Stimulated activated CD8-positive, alpha-beta memory T cell treated with anti-CD3 and anti-CD28 coated beads, Interleukin-12 subunit alpha, Interleukin-12 subunit beta, amount 100 ng/mL, for 24 hours (primary cell): Measurements from ENCODE around the gene TPGS1.

Experiments
- DNase-seq: peaks from one replicate; pipeline ENCODE4 v3.0.0-alpha.2; 2020; ENCODE audit errors: extremely low read depth

Gene TPGS1

GRCh38 chr19:518598-519231 lies 11.4 kb downstream of the TPGS1 start:
- no peak for DNase-seq

DNA sequence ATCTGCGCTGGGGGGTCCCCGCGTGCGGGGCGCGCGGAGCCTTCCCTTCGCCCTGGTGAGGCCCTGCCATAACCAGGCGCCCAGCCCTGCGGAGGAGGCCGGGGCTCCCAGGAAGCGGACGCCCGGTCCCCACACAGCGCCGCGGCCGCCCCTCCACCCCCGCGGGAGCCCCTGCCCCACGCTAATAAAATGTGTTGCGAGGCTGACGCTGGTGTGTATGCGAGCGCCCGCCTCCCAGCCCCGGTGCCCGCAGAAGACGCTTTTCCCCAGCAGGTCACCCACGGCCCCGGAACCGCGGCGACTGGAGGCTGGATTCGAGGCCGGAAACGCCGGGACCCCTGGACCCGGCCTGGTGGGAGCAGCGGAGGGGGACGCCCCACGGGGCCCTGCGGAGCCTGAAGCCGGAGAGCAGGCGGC lies 12.2 kb downstream of the TPGS1 start:
- DNase-seq = no peak

- DNase-seq = no peak
Observed at GRCh38 chr19:522726-523125, 15.4 kb downstream of the TPGS1 start.

DNA sequence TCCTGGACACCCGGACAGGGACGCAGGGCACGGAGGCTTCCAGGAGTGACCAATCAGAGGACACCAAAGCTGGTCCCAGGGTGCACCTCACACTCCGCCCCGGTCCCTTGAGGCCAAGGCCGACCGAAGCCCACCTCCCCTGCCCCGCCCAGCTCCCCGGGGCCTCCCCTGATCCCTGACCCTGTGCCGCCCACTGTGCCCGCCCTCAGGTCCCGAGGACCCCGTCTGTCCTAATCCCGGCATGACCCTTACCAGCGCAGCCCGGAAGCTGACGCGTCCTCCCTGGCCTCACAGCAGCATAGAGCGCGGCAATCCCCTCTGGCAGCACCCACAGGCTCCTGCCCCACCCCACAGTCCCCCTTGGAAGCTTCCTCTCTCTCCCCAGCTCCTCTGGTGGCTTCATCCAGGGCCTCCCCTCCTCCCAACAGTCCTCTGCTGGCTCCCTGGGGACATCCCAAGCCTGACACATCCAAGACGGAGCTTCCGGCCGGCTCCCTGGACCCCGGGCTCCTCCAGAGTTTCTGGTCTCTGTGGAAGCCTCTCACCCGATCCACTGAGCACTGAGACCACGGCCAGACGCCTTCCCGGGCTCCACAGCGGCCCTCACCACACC lies 16.9 kb downstream of the TPGS1 start:
- DNase-seq = no peak

DNA sequence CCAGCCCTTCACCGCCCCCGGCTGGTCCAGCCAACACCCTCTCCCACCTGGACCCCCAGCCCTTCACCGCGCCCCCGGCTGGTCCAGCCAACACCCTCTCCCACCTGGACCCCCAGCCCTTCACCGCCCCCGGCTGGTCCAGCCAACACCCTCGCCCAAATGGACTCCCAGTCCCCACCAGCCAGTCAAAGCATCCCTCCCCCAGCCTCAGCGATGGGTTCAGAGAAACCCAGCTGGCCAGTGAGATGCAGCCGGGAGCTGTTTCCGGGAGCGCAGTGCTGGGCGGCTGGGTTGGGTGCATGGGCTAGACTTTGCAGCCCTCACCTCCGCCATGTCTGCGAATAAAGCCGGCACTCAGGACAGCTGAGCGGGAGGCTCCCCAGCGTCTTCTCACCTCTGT lies 17.7 kb downstream of the TPGS1 start:
- DNase-seq = no peak

DNA sequence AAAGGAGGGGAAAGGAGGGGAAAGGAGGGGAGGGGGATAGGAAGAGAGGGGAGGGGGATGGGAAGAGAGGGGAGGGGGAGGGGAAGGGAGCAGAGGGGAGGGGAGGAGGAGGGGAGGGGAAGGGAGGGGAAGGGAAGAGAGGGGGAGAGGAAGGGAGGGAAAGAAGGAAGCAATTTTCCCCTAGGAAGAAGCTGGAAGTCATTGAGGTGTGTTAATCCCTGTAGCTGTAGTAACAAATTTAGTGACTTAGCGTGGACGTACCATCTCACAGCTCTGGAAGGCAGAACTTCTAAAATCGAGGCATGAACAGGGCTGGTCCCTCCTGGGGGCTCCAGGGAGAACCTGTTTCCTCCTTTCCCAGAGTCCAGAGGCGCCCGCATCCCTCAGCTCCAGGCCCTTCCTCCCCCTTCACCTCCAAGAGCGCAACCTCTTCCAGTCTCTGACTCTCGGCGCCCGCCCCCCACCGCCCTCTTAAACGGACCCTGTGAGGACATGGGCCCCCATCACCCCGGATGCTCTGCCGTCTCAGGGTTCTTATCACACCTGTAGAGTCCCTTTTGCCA lies 18.6 kb downstream of the TPGS1 start:
- no peak for DNase-seq

GRCh38 chr19:530134-531008 lies 23.1 kb downstream of the TPGS1 start:
- DNase-seq = no peak

DNA sequence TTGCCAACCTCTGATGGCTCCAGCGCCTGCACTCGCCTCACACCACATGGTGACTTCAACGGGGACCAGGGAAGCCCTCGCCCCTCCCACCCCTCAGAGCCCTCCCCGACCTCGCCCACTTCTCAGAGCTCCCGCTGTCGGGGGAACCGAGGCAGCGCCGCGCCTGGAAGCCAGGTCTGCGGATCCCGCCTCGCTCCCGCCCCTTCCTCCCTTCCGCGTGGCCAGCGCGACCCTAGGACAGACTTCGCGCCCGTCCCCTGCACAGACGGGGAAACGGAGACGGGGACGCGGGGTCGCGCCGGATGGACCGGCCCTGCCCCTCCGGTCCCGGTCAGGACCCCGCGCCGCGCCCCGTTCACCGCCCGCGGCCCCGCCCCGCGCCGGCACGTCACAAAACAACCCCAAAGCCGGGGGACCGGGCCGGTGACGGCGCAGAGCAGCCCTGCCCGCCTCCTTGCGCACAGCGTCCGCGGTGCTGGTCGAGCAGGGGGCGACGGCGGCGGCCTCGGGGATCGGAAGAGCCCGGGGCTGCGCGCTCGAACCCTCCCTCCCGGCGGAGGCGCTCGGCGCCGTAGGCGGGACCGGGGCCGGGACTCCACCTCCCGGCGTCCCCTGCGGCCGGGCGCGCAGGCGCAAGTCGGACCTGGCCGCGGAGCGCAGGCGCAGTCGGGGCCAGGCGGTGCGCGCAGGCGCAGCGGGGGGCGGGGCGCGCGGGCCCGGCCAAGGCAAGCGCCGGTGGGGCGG lies 23.9 kb downstream of the TPGS1 start:
- DNase-seq = peak; percentile 62

- DNase-seq = no peak
Observed at GRCh38 chr19:531753-532560, 24.7 kb downstream of the TPGS1 start, which contains the start of gene CDC34. TSS of gene CDC34 (plus strand) at chr19:531760. CDS start at chr19:531932, 172 bp downstream.

GRCh38 chr19:532561-533363 lies 25.5 kb downstream of the TPGS1 start:
- no peak for DNase-seq

DNA sequence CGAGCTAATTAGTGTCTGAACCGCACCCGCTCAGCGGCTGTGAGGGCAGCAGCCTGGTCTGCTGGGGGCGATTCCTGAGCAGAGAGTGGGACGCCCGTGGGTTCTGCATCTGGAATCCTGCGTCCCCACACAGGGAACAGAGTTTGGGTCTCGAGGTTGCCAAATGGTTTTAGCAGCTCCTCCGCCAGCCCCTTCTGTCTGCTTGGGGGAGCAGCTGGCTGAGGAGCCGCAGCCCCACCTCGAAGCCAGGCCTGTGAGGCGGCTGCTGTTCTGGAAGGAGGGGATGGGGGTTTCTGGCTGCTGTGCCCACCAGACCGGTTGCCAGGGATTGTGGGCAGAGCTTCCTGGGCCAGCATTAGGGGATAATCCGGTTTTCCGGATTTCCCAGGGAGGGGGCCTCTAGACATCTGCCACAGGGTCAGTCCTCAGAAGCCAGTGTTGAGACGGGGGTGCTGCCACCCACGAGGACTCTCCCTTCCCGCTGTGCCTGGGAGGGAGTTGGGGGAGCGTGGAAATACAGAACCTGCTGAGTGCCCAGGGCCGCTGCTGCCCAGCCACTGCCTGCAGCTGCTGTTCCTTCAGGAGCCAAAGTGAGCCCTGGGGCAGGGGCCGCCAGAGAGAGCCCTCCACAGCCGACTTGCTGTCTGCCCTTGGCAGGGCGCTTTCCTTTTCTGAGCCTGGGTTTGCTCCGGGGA lies 26.2 kb downstream of the TPGS1 start:
- no peak for DNase-seq

- DNase-seq = no peak
Observed at GRCh38 chr19:534088-534487, 26.8 kb downstream of the TPGS1 start.

GRCh38 chr19:535017-535835 lies 27.9 kb downstream of the TPGS1 start:
- DNase-seq = no peak

DNA sequence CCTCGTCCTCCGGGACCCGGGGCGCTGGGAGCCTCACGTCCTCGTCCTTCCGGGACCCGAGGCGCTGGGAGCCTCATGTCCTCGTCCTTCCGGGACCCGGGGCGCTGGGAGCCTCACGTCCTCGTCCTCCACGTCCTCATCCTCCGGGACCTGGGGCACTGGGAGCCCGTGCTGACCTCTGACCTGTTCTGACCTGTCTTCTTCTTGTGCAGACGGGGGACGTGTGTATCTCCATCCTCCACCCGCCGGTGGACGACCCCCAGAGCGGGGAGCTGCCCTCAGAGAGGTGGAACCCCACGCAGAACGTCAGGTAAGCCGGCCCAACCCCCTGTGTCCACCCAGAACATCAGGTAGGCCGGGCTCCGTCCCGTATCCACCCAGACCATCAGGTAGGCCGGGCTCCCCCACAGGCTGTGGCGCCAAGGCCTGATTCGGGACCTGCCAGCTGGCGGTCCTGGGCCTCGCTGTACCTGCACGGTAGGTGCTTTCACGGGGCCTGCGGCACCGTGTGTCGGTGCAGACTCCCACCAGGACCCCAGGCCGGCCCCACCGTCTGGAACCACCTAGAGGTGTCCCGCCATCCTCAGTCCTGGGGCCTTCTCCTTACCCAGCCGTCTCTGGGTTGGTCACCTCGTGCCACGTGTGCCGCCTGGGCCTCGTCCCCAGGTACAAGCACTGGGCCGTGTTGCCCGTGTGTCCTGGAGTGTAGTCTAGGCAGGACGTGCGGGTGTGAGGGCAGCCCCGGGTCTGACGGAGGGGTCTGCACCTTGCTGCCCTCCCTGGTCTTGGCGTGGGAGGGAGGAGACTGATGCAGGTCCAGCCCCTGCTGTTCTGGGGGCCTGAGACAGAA lies 29.0 kb downstream of the TPGS1 start:
- no peak for DNase-seq

DNA sequence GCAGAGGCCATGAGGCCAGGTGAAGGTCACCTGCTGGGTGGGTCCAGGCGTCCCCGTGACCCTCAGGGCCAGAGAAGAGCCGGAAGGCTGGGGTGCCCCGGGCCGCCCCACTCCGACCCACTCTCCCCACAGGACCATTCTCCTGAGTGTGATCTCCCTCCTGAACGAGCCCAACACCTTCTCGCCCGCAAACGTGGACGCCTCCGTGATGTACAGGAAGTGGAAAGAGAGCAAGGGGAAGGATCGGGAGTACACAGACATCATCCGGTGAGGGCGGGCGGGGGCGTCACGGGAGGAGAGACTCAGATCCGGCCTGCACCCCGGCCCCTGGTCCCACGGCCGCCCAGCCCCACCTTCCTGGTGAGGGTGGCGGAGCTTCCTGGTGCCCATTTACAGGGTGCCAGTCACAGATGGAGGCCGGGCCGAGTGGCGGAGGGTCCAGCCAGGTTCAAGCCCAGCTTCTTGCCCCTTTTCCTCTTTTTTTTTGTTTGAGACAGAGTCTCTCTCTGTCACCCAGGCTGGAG lies 29.6 kb downstream of the TPGS1 start:
- DNase-seq = no peak

DNA sequence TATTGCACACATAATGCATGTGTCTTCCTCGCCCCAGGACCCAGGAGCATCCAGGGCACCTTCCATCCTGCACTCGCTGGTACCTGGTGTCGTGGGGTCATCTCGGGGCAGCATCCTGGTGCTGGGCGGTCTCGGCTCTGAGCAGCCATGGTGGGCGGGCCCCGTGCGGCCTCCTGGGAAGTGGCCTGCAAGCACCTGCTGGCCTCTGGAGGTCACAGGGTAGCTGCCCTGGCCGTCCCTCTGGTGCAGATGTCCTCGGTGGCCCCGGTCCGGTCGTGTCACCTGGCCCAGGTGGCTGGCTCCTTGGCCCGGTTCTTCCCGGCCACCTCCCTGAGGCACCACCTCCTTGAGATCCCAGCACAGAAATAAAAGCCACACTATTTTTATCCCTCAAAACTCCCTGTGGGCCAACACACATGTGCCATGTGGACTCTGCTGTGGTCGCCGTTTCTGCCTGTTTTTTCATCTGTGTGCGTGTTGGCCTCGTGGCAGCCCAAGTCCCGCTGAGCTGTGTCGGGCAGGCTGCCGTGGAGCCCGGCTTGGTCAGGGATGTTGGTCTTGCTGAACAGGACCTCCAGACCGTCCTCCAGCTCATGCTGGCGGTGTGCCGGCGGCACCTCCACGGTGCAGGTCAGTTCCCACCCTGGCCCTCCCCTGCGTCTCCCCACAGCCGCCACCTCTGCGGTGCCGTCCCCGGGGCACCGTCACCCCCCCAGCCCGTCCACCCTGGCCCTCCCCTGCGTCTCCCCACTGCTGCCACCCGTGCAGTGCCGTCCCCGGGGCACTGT lies 31.5 kb downstream of the TPGS1 start:
- DNase-seq = no peak
